ENCODE data around the gene TMEM117.

Gene TMEM117

DNA sequence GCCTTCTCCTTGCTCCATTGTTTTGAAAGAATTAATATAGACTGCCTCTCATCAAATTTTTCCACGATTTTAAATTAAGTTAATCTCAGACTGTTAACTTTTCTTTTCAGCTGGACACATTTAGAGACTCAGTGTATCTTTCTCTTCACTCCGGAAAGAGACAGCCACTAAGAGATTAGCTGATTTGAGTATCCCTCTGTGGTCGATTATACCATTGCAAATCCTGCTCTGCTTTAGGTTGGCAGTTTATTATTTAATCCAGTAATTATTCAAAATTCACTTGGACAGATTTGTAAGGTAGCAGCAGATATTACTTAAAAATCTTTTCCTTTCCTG, 29.2 kb upstream of the TMEM117 start:
- Histone ChIP-seq H3K4me1 (ENCODE audit: low read length) (peaks cover 22% of the 10 kb centered on the region), H2AFZ (ENCODE audit: low read depth, low read length) (peak overlapping the region; percentile 81), H3K27me3 (ENCODE audit: low read depth, low read length) (no peaks in the 10 kb centered on the region), H3K4me2 (ENCODE audit: low read length) (peak overlapping the region; percentile 81), H3K79me2 (ENCODE audit: low read length) (peaks cover 44% of the 10 kb centered on the region), H3K4me3 (ENCODE audit: low read length) (peak overlapping the region; percentile 98), H3K27ac (ENCODE audit: low read length) (peak overlapping the region; percentile 84), H3K9ac (ENCODE audit: low read length) (peak overlapping the region; percentile 92), H3K36me3 (replicated peaks; ENCODE audit: low read depth, low read length) (peaks cover 11% of the 10 kb centered on the region), H4K20me1 (ENCODE audit: insufficient read depth, low read length) (peaks cover 9% of the 10 kb centered on the region), H3K9me3 (ENCODE audit: insufficient read depth, low read length) (no peaks in the 10 kb centered on the region)
- TF ChIP-seq EZH2phosphoT487 (IDR thresholded peaks at IDR 0.05; ENCODE audit: low read depth) (no peak), CTCF (IDR thresholded peaks at IDR 0.05; ENCODE audit: low read depth, low read length) (no peak)

- H3K4me1 ChIP-seq (ENCODE audit: low read length), result peaks cover 22% of the 10 kb centered on the region
- peak overlapping the region; percentile 98; the same call in 1 of the 2 replicates for H3K4me3 ChIP-seq (ENCODE audit: low read length)
- no peaks in the 10 kb centered on the region for H3K9me3 ChIP-seq (ENCODE audit: insufficient read depth, low read length)
- no peaks in the 10 kb centered on the region for H3K27me3 ChIP-seq (ENCODE audit: low read depth, low read length)
- no peak overlapping the region for H3K27ac ChIP-seq (ENCODE audit: low read length)
- H2AFZ ChIP-seq (ENCODE audit: low read depth, low read length), result no peak overlapping the region
- TF ChIP-seq EZH2phosphoT487 (IDR thresholded peaks at IDR 0.05; ENCODE audit: low read depth) (no peak), CTCF (IDR thresholded peaks at IDR 0.05; ENCODE audit: low read depth, low read length) (no peak)
- H3K9ac ChIP-seq (ENCODE audit: low read length), result peak overlapping the region; percentile 92; the same call in 1 of the 2 replicates
- H3K4me2 ChIP-seq (ENCODE audit: low read length), result peak overlapping the region; percentile 81
- peaks cover 9% of the 10 kb centered on the region for H4K20me1 ChIP-seq (ENCODE audit: insufficient read depth, low read length)
- H3K79me2 ChIP-seq (ENCODE audit: low read length), result peaks cover 44% of the 10 kb centered on the region
- peaks cover 11% of the 10 kb centered on the region for H3K36me3 ChIP-seq (replicated peaks; ENCODE audit: low read depth, low read length)
Observed at GRCh38 chr12:43807386-43807785, 28.5 kb upstream of the TMEM117 start.

GRCh38 chr12:43812057-43812456, 23.8 kb upstream of the TMEM117 start:
- Histone ChIP-seq H2AFZ (ENCODE audit: low read depth, low read length) (no peak overlapping the region), H3K4me2 (ENCODE audit: low read length) (no peak overlapping the region), H3K36me3 (replicated peaks; ENCODE audit: low read depth, low read length) (no peaks in the 10 kb centered on the region), H3K27ac (ENCODE audit: low read length) (no peak overlapping the region), H3K9me3 (ENCODE audit: insufficient read depth, low read length) (no peaks in the 10 kb centered on the region), H3K79me2 (ENCODE audit: low read length) (peaks cover 3% of the 10 kb centered on the region; the same call in 1 of the 2 replicates), H4K20me1 (ENCODE audit: insufficient read depth, low read length) (no peaks in the 10 kb centered on the region), H3K4me3 (ENCODE audit: low read length) (no peak overlapping the region), H3K27me3 (ENCODE audit: low read depth, low read length) (no peaks in the 10 kb centered on the region), H3K4me1 (ENCODE audit: low read length) (peaks cover 4% of the 10 kb centered on the region), H3K9ac (ENCODE audit: low read length) (no peak overlapping the region)
- no peak for TF ChIP-seq CTCF (IDR thresholded peaks at IDR 0.05; ENCODE audit: low read depth, low read length)

- H4K20me1 ChIP-seq (ENCODE audit: insufficient read depth, low read length), result no peaks in the 10 kb centered on the region
- H3K4me3 ChIP-seq (ENCODE audit: low read length), result no peak overlapping the region
- H3K9me3 ChIP-seq (ENCODE audit: insufficient read depth, low read length), result no peaks in the 10 kb centered on the region
- no peak overlapping the region for H3K9ac ChIP-seq (ENCODE audit: low read length)
- H3K27me3 ChIP-seq (ENCODE audit: low read depth, low read length), result no peaks in the 10 kb centered on the region
- no peaks in the 10 kb centered on the region for H3K36me3 ChIP-seq (replicated peaks; ENCODE audit: low read depth, low read length)
- no peak overlapping the region for H2AFZ ChIP-seq (ENCODE audit: low read depth, low read length)
- TF ChIP-seq EZH2phosphoT487 (IDR thresholded peaks at IDR 0.05; ENCODE audit: low read depth), result no peak
- no peak for TF ChIP-seq CTCF (IDR thresholded peaks at IDR 0.05; ENCODE audit: low read depth, low read length)
- H3K79me2 ChIP-seq (ENCODE audit: low read length), result no peaks in the 10 kb centered on the region
- H3K27ac ChIP-seq (ENCODE audit: low read length), result no peak overlapping the region
- no peaks in the 10 kb centered on the region for H3K4me1 ChIP-seq (ENCODE audit: low read length)
- no peak overlapping the region for H3K4me2 ChIP-seq (ENCODE audit: low read length)
Observed at GRCh38 chr12:43812926-43813325, 23.0 kb upstream of the TMEM117 start.
